ENCODE measurements around the gene MRPL23.

DNA sequence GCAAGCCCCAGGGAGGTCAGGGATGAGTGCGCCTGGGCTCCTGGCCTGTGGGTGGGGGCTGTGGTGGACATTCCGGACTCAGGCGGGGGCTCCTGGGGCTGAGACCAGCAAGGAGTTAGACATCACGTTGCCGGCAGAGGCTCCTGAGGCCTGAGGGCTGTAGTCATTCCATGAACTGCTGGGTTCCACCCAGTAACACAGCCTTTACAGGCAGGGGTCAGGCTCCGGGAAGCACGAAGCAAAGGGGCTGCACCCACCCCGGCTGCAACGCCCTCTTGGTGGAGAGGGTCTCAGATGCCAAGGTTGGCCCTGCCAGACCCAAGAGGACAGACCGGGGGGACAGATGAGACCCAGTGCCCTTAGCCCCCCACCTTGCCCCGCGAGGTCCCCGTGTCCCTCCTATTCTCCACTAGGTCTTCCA lies 18.7 kb upstream of the MRPL23 start:
- TF ChIP-seq, protein P1, sequence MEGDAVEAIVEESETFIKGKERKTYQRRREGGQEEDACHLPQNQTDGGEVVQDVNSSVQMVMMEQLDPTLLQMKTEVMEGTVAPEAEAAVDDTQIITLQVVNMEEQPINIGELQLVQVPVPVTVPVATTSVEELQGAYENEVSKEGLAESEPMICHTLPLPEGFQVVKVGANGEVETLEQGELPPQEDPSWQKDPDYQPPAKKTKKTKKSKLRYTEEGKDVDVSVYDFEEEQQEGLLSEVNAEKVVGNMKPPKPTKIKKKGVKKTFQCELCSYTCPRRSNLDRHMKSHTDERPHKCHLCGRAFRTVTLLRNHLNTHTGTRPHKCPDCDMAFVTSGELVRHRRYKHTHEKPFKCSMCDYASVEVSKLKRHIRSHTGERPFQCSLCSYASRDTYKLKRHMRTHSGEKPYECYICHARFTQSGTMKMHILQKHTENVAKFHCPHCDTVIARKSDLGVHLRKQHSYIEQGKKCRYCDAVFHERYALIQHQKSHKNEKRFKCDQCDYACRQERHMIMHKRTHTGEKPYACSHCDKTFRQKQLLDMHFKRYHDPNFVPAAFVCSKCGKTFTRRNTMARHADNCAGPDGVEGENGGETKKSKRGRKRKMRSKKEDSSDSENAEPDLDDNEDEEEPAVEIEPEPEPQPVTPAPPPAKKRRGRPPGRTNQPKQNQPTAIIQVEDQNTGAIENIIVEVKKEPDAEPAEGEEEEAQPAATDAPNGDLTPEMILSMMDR (IDR thresholded peaks at IDR 0.05; ENCODE audit: extremely low read depth in 1 of 2, insufficient read depth in 1 of 2, low read depth in 1 of 2, low read length in 2 of 2): no peak
- TF ChIP-seq POLR2A (IDR thresholded peaks at IDR 0.05; ENCODE audit: low read depth, low read length) (no peak), MAX (IDR thresholded peaks at IDR 0.05; ENCODE audit: insufficient read depth, insufficient read length) (no peak), POLR2AphosphoS5 (IDR thresholded peaks at IDR 0.05; ENCODE audit: insufficient read depth, low read depth, low read length) (no peak), EZH2 (IDR thresholded peaks at IDR 0.05; ENCODE audit: borderline replicate concordance, low read depth, low read length, severe bottlenecking) (no peak), MYC (IDR thresholded peaks at IDR 0.05; ENCODE audit: low read depth, low read length) (no peak)
